HG03060 (cell line): Measurements from ENCODE around the gene ACSM2B.
"Not testable (repeated sequence)": the region's sequence is repeated elsewhere in the genome, so short reads cannot be mapped to it uniquely, and the experiment has no call there.

ENCODE experiments used
- ATAC-seq: cut with Tn5 transposase; IDR thresholded peaks from one replicate; pipeline ENCODE4 v1.9.1; 2021; ENCODE audit warnings: low read depth, moderate number of reproducible peaks; ENCODE audit not compliant: unreplicated experiment

Gene ACSM2B

GRCh38 chr16:20540603-20541316 is 35.4 kb downstream of the ACSM2B start:
- ATAC-seq: not testable (repeated sequence)

GRCh38 chr16:20538687-20539086 is 37.5 kb downstream of the ACSM2B start:
- no peak for ATAC-seq

GRCh38 chr16:20538181-20538580 is 38.0 kb downstream of the ACSM2B start:
- no peak for ATAC-seq

GRCh38 chr16:20536669-20537068 is 39.5 kb downstream of the ACSM2B start:
- not testable (repeated sequence) for ATAC-seq

DNA sequence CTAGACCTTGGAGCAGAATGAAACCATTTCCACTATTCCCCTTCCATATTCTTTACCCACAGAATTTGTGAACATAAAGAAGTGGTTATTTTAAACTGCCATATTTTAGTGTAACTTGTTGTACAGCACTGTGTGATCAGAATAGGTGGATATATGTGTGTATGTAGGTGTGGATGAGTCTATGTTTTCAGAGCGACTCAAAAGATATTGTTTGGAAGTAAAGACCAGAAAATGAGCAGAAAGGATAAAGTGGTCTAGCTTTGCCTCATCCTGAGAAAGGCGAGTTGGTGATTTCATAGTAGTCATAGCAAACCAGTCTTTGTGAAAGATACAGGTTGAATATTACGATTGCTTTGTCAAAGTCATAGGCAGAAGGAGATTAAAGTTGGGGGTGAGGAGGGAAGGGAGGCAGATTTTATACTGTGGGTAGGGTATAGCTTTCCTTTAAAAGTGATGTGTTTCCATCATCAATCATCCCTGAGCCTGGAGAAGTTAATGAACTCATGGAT is 43.8 kb downstream of the ACSM2B start:
- ATAC-seq: not testable (repeated sequence)

- not testable (repeated sequence) for ATAC-seq
These were observed 44.4 kb downstream of the ACSM2B start for GRCh38 chr16:20531795-20532194.

GRCh38 chr16:20520103-20520502 is 56.1 kb downstream of the ACSM2B start:
- no peak for ATAC-seq

- no peak for ATAC-seq
These were observed 56.9 kb downstream of the ACSM2B start for GRCh38 chr16:20519231-20519630.

GRCh38 chr16:20517149-20517548 is 59.0 kb downstream of the ACSM2B start:
- no peak for ATAC-seq

GRCh38 chr16:20515688-20516090 is 60.5 kb downstream of the ACSM2B start:
- no peak for ATAC-seq

GRCh38 chr16:20510323-20510722 is 65.8 kb downstream of the ACSM2B start:
- ATAC-seq: no peak

- no peak for ATAC-seq
These were observed 68.9 kb downstream of the ACSM2B start for GRCh38 chr16:20507280-20507679.

DNA sequence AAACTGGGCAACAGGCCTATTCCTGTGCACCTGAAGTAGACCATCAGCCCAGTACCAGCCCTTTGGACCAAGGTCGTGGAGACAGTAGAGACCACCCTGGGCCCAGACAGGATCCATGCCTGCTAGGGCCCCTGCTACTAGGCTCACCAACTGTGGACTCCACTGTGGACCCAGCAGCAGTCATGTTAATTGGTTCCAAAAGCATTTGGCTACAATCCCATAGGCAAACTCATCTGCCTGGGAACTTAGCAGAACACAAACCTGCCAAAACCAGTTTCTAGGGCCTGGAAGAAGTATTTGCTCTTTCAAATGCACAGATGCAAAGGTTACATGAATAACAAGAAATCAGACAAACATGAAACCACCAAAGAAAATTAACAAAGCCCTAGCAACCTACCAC is 71.7 kb downstream of the ACSM2B start:
- no peak for ATAC-seq

DNA sequence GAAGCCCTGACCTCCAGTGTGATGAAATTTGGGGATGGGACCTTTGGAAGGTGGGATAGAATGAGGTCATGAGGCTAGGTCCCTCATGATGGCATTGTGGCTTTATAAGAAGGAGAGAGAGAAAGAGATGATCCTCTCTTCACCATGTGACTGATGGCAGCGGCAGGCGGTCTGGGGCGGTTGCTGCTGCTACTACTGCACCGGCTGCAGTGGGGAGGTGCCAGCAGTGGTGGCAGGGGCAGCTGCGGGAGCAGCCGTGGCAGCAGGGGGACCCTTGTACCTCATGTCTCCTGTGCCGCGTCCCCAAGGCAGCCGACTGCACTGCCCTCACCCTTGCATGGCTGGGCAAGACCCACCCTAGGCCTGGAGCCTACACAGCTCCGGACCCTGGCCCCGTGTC is 84.7 kb downstream of the ACSM2B start:
- not testable (repeated sequence) for ATAC-seq

- ATAC-seq: not testable (repeated sequence)
These were observed 85.2 kb downstream of the ACSM2B start for GRCh38 chr16:20490994-20491393.
